ENCODE data around the gene DLEC1.

Gene DLEC1

GRCh38 chr3:38164952-38165721, 126.1 kb downstream of the DLEC1 start, which contains the start of gene OXSR1:
OXSR1 (plus strand) TSS chr3:38165537; CDS start chr3:38165877, 340 bp downstream.
- Histone ChIP-seq H2AFZ (peak within 1 kb of the TSS; percentile 98), H3K4me3 (ENCODE audit: low read depth, low read length) (peak within 1 kb of the TSS; percentile 90), H3K9me3 (ENCODE audit: control insufficient read depth, low read length) (no peaks in the 10 kb centered on the region), H3K36me3 (ENCODE audit: control insufficient read depth, insufficient read depth, low read length) (no peaks in the 10 kb centered on the region), H3K9ac (peak within 1 kb of the TSS; percentile 94), H3K4me1 (peaks cover 8% of the 10 kb centered on the region), H3K27me3 (ENCODE audit: control insufficient read depth, insufficient read depth, low read length) (no peaks in the 10 kb centered on the region), H3K79me2 (peaks cover 23% of the 10 kb centered on the region), H3K27ac (peak within 1 kb of the TSS; percentile 99), H3K4me2 (ENCODE audit: low read length) (peak within 1 kb of the TSS; percentile 95)
- TF ChIP-seq, protein P1, sequence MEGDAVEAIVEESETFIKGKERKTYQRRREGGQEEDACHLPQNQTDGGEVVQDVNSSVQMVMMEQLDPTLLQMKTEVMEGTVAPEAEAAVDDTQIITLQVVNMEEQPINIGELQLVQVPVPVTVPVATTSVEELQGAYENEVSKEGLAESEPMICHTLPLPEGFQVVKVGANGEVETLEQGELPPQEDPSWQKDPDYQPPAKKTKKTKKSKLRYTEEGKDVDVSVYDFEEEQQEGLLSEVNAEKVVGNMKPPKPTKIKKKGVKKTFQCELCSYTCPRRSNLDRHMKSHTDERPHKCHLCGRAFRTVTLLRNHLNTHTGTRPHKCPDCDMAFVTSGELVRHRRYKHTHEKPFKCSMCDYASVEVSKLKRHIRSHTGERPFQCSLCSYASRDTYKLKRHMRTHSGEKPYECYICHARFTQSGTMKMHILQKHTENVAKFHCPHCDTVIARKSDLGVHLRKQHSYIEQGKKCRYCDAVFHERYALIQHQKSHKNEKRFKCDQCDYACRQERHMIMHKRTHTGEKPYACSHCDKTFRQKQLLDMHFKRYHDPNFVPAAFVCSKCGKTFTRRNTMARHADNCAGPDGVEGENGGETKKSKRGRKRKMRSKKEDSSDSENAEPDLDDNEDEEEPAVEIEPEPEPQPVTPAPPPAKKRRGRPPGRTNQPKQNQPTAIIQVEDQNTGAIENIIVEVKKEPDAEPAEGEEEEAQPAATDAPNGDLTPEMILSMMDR (IDR thresholded peaks at IDR 0.05): no peak

- Histone ChIP-seq H3K36me3 (ENCODE audit: control insufficient read depth, insufficient read depth, low read length) (no peaks in the 10 kb centered on the region), H3K27ac (peak overlapping the region; percentile 99), H3K9ac (peak overlapping the region; percentile 94), H2AFZ (peak overlapping the region; percentile 98), H3K79me2 (peaks cover 28% of the 10 kb centered on the region), H3K4me1 (peaks cover 8% of the 10 kb centered on the region), H3K4me2 (ENCODE audit: low read length) (peak overlapping the region; percentile 95), H3K9me3 (ENCODE audit: control insufficient read depth, low read length) (no peaks in the 10 kb centered on the region), H3K27me3 (ENCODE audit: control insufficient read depth, insufficient read depth, low read length) (no peaks in the 10 kb centered on the region), H3K4me3 (ENCODE audit: low read depth, low read length) (peak overlapping the region; percentile 90)
- TF ChIP-seq, protein P1 (IDR thresholded peaks at IDR 0.05): peak; percentile 8
Observed at GRCh38 chr3:38165722-38166387, 126.8 kb downstream of the DLEC1 start.

GRCh38 chr3:38167591-38167990, 128.6 kb downstream of the DLEC1 start:
- H3K4me3 ChIP-seq (ENCODE audit: low read depth, low read length): no peak overlapping the region
- H3K36me3 ChIP-seq (ENCODE audit: control insufficient read depth, insufficient read depth, low read length): no peaks in the 10 kb centered on the region
- H3K4me2 ChIP-seq (ENCODE audit: low read length): no peak overlapping the region
- H3K79me2 ChIP-seq: peaks cover 33% of the 10 kb centered on the region
- no peaks in the 10 kb centered on the region for H3K27me3 ChIP-seq (ENCODE audit: control insufficient read depth, insufficient read depth, low read length)
- no peak overlapping the region for H3K27ac ChIP-seq
- peaks cover 8% of the 10 kb centered on the region for H3K4me1 ChIP-seq
- H3K9me3 ChIP-seq (ENCODE audit: control insufficient read depth, low read length): no peaks in the 10 kb centered on the region
- no peak overlapping the region for H2AFZ ChIP-seq
- H3K9ac ChIP-seq: no peak overlapping the region
- TF ChIP-seq, protein P1 (IDR thresholded peaks at IDR 0.05): no peak

GRCh38 chr3:38168151-38169026, 129.4 kb downstream of the DLEC1 start:
- Histone ChIP-seq H3K4me2 (ENCODE audit: low read length) (no peak overlapping the region), H3K27me3 (ENCODE audit: control insufficient read depth, insufficient read depth, low read length) (no peaks in the 10 kb centered on the region), H3K27ac (no peak overlapping the region), H3K36me3 (ENCODE audit: control insufficient read depth, insufficient read depth, low read length) (no peaks in the 10 kb centered on the region), H3K4me3 (ENCODE audit: low read depth, low read length) (no peak overlapping the region), H3K9ac (no peak overlapping the region), H3K79me2 (peaks cover 37% of the 10 kb centered on the region), H3K9me3 (ENCODE audit: control insufficient read depth, low read length) (no peaks in the 10 kb centered on the region), H2AFZ (no peak overlapping the region), H3K4me1 (peaks cover 8% of the 10 kb centered on the region)
- TF ChIP-seq, protein P1 (IDR thresholded peaks at IDR 0.05): no peak
